Coronary artery (tissue), 2 donors: ENCODE measurements around the gene ISOC1.

Experiments used
- DNase-seq: peaks from one replicate; pipeline ENCODE4 v3.0.0-alpha.2; 2017; ENCODE audit warnings: low spot score
- H3K27ac ChIP-seq, 2 donors: fragments of 200-600 bp; sonication (generic); one replicate each; pipeline ENCODE4 v1.5.1; 2016 to 2019
- H3K4me3 ChIP-seq: fragments of 200-600 bp; sonication (generic); 2 replicates; pipeline ENCODE4 v1.5.1; 2016; ENCODE audit warnings: mild to moderate bottlenecking, moderate library complexity
- TF ChIP-seq, protein P1 (sequence below): fragments of 200-600 bp; sonication (generic); IDR thresholded peaks from one replicate; pipeline ENCODE4 v1.5.1; 2019; ENCODE audit warnings: antibody characterized with exemption

Gene ISOC1

DNA sequence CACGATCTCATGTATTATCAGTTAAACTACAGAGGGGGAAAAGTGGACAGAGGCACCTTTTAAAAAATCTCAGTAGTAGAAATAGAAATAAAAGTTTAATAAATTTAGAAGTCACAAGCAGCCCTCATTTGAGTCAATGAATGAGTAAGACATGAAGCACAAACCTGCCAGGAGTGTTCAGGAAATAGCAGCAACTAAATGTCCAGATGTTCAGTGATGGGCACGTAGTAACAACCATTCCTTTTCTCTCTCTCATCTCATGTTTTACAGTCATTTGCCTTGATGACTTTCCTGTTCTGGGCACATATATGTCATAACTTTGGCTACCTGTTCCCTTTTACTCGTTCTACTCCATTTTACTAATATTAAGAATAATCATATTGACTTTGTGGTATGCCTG lies 17.7 kb downstream of the ISOC1 start:
- Histone ChIP-seq H3K4me3 (no peak overlapping the region), H3K27ac (no peak overlapping the region)
- no peak for DNase-seq
- TF ChIP-seq, protein P1, sequence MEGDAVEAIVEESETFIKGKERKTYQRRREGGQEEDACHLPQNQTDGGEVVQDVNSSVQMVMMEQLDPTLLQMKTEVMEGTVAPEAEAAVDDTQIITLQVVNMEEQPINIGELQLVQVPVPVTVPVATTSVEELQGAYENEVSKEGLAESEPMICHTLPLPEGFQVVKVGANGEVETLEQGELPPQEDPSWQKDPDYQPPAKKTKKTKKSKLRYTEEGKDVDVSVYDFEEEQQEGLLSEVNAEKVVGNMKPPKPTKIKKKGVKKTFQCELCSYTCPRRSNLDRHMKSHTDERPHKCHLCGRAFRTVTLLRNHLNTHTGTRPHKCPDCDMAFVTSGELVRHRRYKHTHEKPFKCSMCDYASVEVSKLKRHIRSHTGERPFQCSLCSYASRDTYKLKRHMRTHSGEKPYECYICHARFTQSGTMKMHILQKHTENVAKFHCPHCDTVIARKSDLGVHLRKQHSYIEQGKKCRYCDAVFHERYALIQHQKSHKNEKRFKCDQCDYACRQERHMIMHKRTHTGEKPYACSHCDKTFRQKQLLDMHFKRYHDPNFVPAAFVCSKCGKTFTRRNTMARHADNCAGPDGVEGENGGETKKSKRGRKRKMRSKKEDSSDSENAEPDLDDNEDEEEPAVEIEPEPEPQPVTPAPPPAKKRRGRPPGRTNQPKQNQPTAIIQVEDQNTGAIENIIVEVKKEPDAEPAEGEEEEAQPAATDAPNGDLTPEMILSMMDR: no peak

DNA sequence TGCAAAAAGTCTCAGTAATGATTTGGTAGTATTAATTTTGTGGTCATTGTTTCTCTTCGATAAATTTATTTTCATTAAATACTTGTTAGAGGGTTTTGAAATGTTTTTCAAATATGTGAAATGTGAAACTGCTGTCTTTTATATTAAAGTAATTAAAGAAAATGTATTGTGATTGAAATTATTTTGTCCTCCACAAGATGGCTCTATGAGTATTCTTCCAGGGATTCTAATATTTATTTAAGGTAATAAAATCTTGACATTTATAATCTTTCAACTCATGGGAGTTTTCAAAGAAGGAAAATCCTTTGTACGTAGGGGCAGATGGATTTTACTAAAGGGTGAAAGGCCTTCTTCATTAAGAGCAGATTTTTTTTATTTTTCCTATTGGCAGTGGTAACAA lies 19.3 kb downstream of the ISOC1 start:
- H3K4me3 ChIP-seq: no peak overlapping the region
- H3K27ac ChIP-seq: no peak overlapping the region
- DNase-seq: no peak
- TF ChIP-seq, protein P1: no peak

DNA sequence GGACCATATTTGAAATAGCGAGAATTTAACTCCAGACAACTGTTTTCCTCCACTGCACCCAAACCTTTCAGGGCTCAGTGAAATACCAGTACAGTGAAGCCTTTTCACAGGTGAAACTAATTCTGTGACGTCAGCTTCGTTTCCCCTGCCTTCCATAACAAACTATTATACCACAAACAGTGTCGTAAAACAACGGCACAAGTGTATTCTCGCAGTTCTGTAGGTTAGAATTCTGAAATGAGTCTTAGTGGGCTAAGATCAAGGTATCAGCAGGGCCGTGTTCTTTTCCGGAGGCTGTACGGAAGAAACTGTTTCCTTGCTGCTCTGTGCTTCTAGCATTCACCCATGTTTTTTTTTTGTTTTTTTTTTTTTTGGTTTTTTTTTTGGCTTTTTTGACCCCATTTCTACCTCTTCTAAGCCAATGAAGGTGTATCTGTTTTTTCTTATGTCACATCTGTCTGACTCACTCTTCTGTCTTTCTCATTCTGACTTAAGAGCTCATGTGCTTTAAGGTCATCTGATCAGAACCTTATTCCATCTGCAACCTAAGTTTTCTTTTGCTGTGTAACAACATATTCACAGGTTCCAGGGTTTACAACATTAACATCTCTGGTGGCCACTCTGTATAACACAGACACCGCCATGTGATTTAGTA lies 20.1 kb downstream of the ISOC1 start:
- H3K4me3 ChIP-seq: no peak overlapping the region
- no peak overlapping the region for H3K27ac ChIP-seq
- no peak for DNase-seq
- TF ChIP-seq, protein P1: no peak

DNA sequence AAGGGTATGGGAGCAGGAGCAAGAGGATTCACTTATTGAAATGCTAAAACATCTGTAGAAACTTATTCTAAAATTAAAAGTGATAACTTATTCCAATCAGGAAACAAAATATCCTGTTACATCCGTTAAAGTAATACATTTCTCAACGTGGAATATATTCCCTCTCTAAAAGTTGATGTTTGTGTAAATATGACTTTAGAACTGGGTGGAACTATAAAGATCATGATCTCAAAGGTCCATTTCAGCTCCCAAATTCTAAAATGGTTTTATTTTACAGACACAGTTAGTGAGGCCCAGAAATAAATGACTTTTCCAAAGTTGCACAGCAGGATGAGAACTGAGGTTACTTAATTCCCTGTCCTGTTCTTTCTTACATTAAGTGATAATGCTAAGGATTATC lies 21.1 kb downstream of the ISOC1 start:
- TF ChIP-seq, protein P1: no peak
- no peak for DNase-seq
- H3K27ac ChIP-seq: no peak overlapping the region
- no peak overlapping the region for H3K4me3 ChIP-seq

DNA sequence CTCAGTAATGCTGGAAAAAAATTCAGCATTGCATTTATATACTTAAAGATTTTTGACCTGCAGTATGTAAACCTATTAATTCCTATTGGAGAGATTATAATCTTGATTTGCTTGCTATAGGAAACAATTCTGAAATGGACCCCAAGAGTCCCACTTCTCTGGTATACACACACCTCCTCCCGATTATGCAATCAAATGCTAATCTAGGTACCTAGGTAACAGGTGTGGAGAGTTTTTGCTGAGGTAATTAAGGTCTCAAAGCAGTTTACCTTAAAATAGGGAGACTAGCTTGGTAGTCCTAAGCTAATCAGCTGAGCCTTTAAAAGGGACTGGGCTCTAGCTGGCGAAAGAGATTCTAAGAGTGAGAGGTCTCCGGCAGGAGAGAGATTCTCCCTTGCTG lies 22.2 kb downstream of the ISOC1 start:
- DNase-seq: no peak
- no peak overlapping the region for H3K27ac ChIP-seq
- TF ChIP-seq, protein P1: no peak
- no peak overlapping the region for H3K4me3 ChIP-seq

DNA sequence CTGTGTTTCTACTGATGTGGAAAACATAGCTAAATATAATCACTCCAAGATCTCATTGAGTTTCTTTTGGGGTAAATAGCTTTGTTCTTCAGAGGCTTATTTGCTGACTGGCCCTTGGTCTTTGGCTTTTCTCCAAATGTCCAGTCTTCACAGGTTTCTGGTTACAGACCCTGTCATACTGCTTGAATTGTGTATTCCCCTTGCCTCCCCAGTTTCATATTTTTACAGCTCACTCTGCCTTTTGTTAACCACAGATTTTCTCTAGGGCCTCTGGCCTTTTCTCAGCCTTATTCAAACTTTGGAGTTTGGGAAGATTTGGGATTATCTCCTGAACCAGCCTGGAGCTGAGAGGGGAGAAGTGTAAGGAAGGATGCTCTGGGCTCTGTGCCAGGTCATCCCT lies 23.9 kb downstream of the ISOC1 start:
- no peak for DNase-seq
- TF ChIP-seq, protein P1: no peak
- Histone ChIP-seq H3K4me3 (no peak overlapping the region), H3K27ac (no peak overlapping the region)

DNA sequence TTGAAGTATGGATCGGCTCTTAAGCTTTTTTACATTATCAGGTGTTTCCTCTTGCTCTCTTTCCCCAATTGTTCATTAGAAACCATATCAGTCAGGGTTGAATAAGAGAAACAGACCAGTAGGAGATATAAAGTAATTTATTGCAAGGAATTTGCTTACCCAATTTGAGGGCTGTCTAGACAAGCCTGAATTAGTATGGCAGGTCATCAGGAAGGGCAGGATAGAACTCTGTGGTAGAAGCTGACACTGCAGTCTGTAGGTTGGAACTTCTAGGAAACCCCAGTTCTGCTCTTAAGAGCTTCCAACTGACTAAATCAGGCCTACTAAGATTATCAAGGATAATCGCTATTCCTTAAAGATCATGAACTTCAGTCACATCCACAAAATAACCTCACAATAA lies 24.3 kb downstream of the ISOC1 start:
- no peak overlapping the region for H3K4me3 ChIP-seq
- DNase-seq: no peak
- no peak overlapping the region for H3K27ac ChIP-seq
- TF ChIP-seq, protein P1: no peak
